Stimulated activated CD4-positive, alpha-beta T cell treated with anti-CD3 and anti-CD28 coated beads, TNF-alpha, amount 100 ng/mL, for 24 hours (primary cell): ENCODE measurements around the gene UBE2S.
A peak's percentile ranks its signal among the peaks of the same experiment; 100 is the strongest.
"Not testable (repeated sequence)": the region's sequence is repeated elsewhere in the genome, so short reads cannot be mapped to it uniquely, and the experiment has no call there.

Source experiments
- DNase-seq, 3 experiments: peaks; one replicate each; pipeline ENCODE4 v3.0.0-alpha.2; 2020; ENCODE audit warnings: low read depth in 3 of 3

UBE2S gene

DNA sequence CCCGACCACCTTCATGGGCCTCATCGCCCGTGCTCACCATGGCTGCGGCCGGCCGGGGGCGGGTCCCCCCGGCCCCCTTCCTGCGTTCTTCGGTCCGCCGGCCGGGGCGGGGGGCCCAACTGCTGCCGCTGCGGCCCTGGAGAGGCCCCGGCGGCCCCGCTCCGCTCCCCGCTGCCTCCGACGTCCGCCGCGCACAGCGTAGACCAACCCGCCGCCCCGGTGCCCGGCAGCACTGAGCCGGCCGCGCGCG, at the start of gene UBE2S:
Gene UBE2S, minus strand, starts transcription at position 239 of the 250 bp plus-strand sequence. Its CDS starts 199 bp downstream, at position 40.
- not testable (repeated sequence) for DNase-seq

DNA sequence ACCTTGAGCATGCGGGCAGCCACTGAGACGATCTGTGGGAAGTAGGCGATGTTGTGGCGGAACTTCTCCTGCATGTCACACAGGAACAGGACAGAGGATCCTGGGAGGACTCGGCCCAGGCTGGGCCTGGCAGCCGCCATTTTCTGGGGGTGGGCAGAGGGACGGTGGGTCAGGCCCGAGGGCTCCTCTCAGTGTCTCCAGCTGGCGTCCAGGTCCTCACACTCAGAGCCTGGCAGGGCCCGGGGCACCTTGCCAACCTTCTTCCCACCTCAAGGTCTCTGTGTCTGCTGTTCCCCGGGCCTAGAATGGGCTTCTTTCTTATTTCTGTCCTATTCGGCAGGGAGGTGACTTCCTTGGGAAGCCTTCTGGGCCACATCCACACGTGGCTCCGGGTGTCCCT, 48.8 kb upstream of the UBE2S start:
- no peak for DNase-seq

DNA sequence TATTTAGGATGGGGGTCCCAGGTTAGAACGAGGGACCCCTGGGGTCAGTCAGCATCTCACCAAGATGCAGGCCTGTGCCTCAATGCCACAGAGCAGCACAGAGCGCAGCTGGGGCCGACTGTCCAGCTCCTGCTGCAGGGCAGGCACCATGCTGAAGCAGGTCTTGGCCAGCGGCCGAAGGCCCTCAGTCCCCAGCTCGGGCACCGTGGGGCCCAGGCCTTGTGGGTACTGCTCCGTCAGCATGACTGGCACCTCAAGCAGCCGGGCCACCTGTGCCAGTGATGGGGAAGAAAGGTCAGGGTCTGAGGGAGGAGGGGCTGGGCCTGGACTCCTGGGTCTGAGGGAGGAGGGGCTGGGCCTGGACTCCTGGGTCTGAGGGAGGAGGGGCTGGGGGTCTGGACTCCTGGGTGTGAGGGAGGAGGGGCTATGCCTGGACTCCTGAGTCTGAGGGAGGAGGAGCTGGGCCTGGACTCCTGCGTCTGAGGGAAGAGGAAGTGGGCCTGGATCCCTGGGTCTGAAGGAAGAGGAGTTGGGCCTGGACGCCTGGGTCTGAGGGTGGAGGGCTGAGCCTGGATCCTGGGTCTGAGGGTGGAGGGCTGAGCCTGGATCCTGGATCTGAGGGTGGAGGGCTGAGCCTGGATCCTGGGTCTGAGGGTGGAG, 48.1 kb upstream of the UBE2S start:
- DNase-seq: no peak

DNA sequence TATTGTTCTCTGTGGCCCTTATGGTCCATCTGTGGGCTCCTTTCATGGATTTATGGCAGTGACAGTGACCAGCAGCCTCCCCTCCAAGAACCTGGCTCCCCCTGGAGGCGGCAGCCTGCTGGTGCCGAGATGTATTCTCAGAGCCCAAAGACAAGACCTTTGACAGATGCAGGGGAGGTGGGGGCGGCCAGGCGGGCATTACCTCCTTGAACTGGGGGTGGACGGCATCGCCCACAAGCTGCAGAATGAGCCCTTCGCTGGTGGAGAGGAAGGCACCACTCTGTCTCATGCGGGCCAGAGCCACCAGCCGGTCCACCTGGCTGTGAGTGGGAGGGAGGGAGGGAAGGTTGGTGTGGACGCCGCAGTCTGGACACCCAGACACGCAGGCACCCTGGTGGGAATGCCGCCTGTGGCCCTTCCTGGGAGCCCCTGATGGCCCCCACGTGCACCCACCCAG, 47.2 kb upstream of the UBE2S start:
- peak in 1 of 3 experiments; percentile 49 for DNase-seq

DNA sequence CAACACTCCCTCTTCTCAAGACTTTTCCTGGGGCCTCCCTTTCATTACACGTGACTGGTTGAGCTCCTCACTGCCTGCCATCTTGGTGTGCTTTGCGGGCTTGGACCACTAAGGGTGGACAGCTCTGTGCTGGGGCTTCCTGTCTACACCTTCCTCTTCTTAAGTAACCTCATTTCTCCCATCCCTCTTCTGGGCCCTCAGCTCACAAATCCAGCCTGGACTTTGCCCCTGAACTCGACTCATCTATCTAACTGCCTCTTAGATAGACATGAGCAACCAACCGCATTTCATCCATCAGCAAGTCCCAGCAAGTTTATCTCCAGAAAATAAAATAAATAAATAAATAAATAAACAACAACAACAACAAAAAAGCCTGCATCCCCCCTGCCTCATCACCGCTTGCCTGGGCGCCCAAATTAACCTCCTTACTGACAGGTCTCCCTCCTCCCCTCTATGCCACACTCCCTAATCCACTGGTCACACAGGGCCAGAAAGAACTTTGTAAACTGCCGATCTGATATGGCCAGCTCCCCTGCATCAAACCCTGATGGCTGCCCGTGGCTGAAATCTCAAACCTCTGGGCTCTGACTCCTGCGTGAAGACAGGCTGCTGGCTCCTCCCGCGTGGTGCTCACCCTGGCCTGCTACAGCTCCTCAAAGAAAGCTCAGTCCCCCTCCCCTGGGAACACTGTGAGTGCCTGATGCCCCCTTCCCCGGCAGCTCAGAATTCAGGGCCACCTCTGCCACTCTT, 46.1 kb upstream of the UBE2S start:
- no peak for DNase-seq

DNA sequence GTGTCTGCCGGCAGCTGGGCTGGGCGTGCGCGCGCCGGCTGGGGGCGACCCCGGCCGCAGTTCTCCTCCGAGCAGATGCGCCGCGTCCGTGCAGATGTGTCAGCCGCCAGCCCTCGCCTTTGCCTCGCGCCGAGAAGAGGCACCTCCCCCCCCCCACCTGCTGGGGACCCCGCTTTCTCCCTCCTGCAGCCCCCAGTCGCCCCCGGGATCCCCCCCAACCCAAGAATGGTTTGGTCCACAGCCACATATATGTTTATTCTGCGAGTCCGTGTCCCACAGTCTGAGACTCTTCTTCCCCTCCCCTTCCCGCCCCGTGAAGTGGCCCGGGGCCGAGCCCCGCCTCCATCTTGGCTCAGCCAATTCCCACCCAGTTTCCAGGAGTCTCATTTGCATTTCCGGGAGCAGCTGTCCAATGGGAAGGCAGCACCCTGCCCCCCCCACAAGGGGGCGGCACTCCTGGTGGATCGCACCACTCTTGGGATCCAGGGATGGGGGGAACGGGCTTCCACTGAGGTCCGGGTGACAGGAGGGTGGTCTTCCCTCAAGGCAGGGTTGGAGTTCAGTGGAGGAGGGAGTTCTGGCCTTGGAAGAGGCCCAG, 45.3 kb upstream of the UBE2S start:
- peak in 1 of 3 experiments; percentile 38 for DNase-seq

DNA sequence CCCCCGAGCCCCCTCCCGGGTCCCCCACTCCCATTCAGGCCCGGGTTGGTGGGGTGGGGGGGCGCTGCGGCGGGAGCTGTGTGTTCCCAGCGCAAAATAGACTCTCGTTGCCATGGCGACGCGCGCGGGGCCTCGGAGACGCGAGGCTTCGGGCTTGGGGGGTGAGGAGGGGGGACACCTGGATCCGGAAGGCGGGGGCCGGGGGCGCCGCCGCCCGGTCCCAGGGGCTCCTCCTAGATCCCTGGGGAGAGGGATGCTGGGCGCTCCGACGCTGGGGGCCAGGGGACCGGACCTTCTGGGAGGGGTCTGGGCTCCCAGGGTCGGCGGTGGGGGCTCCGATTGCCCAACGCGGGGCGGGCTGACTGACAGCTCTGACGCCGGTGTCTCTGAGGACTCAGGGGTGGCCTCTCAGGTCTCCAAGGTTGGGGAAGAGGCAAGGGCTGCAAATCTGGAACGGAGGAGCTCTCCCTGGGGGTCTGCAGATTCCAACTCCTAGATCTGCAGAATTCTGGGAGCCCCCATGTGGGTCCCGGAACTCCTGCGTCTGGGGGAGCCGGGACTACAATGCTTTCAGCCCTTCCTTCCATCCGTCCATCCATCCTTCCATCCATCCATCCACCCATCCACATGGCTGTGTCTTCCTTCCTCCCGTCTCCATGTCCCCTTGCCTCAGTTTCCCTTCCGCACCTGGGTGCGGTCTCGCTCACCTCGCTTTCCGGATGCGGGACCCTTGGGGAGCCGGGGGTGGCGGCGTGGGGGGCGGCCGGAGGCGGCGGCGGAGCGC, 44.6 kb upstream of the UBE2S start:
- DNase-seq: no peak

DNA sequence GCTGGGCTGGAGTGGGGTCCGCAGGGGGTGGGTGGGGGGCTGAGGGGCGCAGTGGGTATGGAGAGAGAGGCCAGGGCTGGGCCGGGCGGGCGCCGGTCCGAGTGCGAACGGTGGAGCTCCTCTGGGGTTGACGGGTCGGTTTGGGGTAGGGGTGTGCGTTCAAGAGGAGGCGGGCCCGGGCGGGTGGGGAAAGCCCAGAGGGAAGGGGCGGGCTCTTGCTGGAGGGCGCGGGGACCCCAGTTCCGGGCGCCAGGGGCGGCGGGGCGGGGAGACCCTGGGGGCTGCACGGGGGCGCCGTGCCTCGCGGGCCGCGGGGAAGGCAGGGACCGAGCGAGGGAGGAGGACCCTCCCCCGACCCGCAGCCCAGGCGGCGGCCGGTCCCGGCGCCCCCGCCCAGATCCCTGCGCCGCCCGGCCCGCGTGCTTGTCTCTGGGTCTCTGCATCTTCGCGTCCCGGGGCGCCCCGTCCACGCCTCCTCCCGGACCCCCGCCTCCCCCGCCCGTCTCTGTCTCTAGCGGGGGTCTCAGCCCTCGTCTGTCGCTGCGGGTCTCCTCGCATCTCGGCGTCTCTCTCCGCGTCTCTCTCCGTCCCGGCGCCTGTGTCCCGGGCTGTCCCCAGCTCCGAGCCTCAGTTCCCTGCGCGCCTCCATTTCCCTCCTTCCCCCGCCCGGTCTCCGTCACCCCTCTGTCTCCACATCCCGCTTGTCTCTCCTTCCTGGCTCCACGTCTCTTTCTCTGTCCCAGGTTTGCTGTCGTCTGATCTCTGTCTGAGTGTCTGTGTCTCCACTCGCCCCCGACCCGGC, 43.8 kb upstream of the UBE2S start:
- DNase-seq: no peak

DNA sequence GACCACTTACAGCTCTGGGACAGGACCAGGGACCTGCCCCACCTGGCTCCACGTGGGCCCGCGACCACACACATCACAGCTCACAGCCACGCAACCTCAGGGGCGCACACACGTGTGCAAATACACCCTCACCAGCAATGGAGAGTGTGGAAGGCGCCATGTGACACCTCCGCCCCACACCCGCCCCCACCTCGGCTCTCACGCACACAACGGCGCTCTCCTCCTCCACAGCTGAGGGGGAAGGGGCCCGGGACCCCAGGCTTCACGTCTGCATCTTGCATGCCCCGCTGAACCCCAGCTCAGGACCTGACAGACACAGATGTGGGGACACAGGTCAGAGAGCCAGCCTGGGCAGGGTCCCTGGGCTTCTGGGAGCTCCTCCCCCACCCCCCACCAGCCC, 41.9 kb upstream of the UBE2S start:
- no peak for DNase-seq

DNA sequence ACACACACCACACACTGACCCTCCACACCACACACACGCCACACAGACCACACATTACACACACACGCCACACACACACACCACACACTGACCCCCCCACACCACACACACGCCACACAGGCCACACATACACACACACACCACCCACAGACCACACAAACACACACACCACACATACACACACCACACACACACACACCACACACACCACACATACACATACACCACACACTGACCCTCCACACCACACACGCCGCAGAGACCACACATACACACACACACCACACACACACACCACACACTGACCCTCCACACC, 40.5 kb upstream of the UBE2S start:
- not testable (repeated sequence) for DNase-seq

DNA sequence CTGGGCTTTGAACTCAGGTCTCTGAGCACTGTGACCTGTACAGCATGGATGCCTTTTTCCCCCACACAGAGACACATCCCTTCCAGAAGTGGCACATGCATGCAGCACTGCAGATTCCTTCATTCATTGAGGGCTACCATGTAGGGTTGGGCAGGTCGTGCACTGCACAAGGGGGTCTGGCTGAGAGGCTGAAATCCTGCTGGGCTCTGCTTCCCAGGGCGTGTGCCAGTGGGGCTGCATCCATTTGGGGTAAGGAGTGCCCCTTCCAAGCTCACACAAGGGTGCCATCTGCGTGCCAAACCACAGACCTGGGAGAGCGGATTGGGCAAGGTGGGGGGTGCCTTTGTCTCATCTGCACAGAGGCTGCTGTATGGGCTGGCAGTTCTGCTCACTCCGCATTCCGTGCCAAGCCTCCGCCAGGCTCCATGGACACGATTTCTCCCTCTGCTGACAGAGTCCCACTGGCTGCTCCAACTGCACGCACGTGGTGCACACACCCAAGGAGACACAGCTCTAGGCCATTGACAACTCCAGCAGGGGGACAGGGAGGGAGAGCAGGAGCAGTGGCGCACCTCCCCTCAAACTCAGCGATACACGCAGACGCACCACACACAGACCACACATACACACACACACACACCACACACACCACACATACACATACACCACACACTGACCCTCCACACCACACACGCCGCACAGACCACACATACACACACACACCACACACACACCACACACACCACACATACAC, 40.0 kb upstream of the UBE2S start:
- DNase-seq: no peak

DNA sequence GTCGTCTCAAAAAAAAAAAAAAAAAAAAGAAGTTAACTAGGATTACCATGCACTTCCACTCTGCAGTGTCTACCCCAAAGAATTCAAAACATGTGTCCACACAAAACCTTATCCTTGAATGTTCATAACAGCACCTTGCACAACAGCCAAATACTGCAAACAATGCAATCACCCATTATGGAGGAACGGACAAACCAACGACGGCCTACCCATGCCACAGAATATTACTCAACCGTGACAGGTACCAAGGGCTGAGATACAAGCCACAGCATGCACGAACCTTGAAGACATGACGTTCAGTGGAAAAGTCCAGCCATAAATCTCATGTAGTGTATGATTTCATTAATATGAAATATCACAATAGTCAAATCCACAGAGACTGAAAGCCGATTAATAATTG, 38.5 kb upstream of the UBE2S start:
- no peak for DNase-seq

DNA sequence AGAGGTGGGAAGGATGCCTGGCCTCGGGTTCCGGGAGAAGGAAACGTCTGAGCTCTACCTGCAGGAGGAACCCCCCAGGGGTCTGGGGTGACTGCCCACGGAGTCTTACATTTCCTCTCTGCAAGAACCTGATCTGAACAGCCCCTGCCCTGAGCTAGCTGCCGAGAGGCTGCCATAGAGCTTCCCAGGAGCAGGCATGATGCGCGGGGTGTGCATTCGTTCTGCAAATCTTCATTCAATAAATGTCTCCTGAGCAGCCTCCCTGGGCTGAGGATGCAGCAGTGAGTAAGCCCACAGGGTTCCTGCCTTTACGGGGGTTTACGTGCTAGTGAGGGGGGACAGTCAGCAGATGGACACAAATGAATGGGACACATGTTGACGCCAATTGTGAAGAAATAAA, 37.1 kb upstream of the UBE2S start:
- DNase-seq: no peak

DNA sequence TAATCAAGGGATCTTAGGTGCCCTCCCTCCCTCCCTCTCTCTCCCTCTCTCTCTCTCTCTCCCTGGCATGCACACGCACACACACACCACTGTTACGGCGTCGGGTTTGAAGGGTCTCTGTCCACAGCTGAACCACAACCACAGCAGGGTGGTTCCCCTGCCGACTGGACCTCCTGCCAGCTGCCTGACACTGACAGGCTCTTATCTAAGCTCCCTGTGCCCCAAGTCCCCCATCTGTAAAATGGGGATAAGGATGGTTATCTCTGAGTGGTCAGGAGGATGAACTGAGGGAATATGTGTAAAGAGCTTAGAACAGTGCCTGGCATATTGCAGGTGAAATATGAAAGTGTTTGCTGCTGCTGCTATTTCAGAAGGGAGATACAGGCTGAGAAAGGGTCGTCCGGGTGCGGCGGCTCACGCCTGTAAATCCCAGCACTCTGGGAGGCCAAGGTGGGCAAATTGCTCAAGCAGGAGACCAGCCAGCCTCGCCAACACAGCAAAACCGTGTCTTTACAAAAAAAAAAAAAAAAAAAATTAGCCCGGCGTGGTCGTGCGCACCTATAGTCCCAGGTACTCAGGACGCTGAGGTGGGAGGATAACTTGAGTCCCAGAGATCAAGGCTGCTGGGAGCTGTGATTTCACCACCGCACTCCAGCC, 36.4 kb upstream of the UBE2S start:
- no peak for DNase-seq

DNA sequence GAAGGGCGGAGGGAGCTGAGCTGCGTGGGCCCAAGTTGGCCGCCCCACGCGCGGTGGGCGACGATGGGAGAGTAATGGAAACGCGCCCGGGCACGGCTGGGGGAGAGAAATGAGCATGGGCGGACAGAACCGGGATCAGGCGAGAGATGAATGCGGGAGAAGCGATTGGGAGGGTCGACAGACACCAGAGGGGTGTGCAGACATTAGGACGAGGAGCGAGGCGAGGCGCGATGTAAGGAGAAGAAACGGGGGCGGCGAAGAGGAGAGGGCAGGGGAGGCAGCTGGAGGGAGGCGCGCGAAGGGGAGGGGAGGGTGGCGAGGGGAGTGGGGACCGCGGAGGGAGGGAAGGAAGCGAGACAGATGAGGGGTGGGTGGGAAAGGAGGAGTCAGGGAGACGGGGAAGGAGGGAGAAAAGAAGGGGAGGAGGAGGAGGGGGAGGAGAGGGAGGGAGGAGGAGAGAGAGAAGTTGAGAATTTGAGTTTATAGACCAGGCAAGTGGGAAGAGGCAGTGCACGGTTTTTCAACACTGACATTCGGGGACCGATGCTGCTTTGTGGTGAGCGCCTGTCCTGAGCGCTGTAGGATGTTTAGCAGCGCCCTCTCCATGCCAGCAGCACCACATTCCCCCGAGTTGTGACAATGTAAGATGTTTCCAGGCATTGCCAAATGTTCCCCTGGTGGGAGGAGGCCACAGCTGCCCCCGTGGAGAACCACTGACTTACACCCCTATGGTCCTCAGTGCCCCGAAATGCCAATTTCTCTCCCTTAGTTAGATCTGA, 35.6 kb upstream of the UBE2S start, which contains the start of gene SHISA7:
Gene SHISA7, minus strand, starts transcription at position 256 of the 779 bp plus-strand sequence. CDS start 437 bp downstream, outside the sequence.
- no peak for DNase-seq

DNA sequence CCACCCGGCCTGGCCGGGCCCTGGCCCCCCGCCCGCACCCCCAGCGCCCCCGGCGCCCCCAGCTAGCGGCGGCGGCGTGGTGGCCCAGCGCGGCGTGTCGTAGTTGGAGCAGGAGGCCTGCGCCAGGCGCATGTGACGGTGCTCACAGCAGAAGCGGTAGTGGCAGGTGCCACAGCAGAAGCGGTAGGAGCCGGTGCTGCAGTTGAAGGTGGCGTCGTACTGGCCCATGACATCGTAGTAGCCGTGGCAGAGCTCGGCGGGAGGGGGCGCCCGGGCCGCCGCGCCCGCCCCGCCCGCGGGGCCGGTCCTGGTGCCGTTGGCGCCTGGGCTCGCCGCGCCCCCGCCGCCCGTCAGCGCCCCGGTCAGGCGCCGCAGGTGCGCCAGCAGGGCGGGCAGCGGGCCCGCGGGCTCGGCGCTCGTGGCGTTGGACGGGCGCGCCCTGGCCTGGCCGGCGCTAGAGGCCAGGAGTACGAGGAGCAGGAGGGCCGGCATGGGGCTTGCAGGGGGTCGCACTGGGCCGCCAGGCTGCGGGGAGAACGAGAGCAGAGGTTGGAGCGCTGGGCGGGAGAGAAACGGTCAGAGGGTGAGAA, 34.9 kb upstream of the UBE2S start:
- no peak for DNase-seq

DNA sequence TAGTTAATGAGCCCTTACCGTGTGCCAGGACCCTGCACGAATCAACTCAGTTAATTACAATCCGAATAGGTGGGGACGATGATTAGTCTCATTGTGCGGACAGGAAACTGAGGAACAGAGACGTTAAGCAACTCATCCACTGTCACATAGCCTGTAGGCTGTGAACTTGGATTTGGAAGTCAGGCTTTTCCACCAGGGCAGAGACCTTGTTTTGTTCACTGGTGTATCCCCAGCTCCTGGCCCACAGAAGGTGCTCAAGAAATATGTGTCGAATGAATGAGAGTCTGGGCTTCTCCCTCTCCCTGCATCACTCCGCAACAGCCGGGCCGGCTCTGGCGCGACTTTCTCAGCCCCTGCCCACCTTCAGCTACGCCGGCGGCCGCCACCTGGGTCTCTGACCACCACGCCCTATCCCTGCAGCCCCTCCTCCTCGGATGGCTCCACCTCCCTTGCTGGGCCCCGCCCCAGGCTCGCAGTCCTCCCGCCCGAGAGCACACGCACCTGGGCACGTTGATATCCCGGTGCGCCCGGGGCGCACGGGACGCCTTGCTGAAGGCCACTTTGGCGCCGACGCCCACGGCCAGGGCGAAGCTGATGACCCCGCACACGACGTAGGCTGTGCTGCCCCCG, 34.2 kb upstream of the UBE2S start:
- no peak for DNase-seq

DNA sequence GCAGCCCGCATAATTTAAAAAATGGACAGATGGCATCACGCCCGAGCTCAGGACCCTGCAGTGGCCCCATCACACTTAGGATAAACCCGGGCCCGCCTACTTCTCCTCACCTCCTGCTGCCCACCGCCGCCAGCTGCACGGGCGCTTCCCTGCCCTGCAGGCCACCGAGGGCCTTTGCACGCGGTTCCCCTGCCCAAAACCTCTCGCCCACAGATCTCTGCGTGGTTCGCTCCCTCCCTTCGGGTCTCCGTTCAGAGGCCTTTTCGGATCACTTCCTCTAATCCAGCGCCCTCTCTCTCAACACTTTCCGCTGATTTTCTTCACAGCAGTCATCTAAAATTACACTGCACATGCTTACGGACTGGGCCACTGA, 33.7 kb upstream of the UBE2S start:
- no peak for DNase-seq
